Nephron progenitor cell (in vitro differentiated cells): ENCODE data around the gene GPR132.

Experiments
- DNase-seq: peaks from one replicate; pipeline ENCODE4 v3.0.0; 2021
- H3K27ac Mint-ChIP-seq: 2 replicates; pipeline ENCODE4 v1.8.0; 2021; ENCODE audit warnings: mild to moderate bottlenecking, moderate library complexity, mixed read lengths
- H3K27me3 Mint-ChIP-seq: 2 replicates; pipeline ENCODE4 v1.8.0; 2021; ENCODE audit warnings: mild to moderate bottlenecking, low read depth, mixed read lengths; ENCODE audit not compliant: poor library complexity
- H3K36me3 Mint-ChIP-seq: 2 replicates; pipeline ENCODE4 v1.8.0; 2021; ENCODE audit warnings: low read depth, mixed read lengths
- H3K4me1 Mint-ChIP-seq: 2 replicates; pipeline ENCODE4 v1.8.0; 2021; ENCODE audit warnings: mixed read lengths
- H3K4me3 Mint-ChIP-seq: 2 replicates; pipeline ENCODE4 v1.8.0; 2021; ENCODE audit warnings: mild to moderate bottlenecking, moderate library complexity, mixed read lengths
- H3K9me3 Mint-ChIP-seq: 2 replicates; pipeline ENCODE4 v1.8.0; 2021; ENCODE audit warnings: mild to moderate bottlenecking, moderate library complexity, mixed read lengths
- CTCF ChIP-seq: fragments of 200-600 bp; sonication (generic); IDR thresholded peaks from 2 replicates; pipeline ENCODE4 v1.5.0; 2021; ENCODE audit warnings: antibody characterized with exemption

The GPR132 gene

GRCh38 chr14:105093038-105093430, 27.8 kb upstream of the GPR132 start:
- peaks cover 5% of the 10 kb centered on the region for H3K36me3 Mint-ChIP-seq
- H3K4me3 Mint-ChIP-seq: peak overlapping the region; percentile 78
- H3K27ac Mint-ChIP-seq: no peak overlapping the region
- H3K4me1 Mint-ChIP-seq: peaks cover 32% of the 10 kb centered on the region
- TF ChIP-seq CTCF: no peak
- DNase-seq: peak; percentile 72
- peaks cover 4% of the 10 kb centered on the region for H3K9me3 Mint-ChIP-seq
- H3K27me3 Mint-ChIP-seq: peaks cover 17% of the 10 kb centered on the region

GRCh38 chr14:105092171-105093037, 27.2 kb upstream of the GPR132 start:
- peaks cover 17% of the 10 kb centered on the region for H3K27me3 Mint-ChIP-seq
- H3K4me1 Mint-ChIP-seq: peaks cover 32% of the 10 kb centered on the region
- peaks cover 5% of the 10 kb centered on the region for H3K36me3 Mint-ChIP-seq
- H3K27ac Mint-ChIP-seq: peak overlapping the region; percentile 46
- H3K9me3 Mint-ChIP-seq: peaks cover 4% of the 10 kb centered on the region
- peak; percentile 33 for DNase-seq
- TF ChIP-seq CTCF: no peak
- peak overlapping the region; percentile 78 for H3K4me3 Mint-ChIP-seq

GRCh38 chr14:105091517-105092170, 26.4 kb upstream of the GPR132 start:
- H3K4me1 Mint-ChIP-seq: peaks cover 31% of the 10 kb centered on the region
- H3K27me3 Mint-ChIP-seq: peaks cover 15% of the 10 kb centered on the region
- no peak overlapping the region for H3K27ac Mint-ChIP-seq
- H3K9me3 Mint-ChIP-seq: peaks cover 4% of the 10 kb centered on the region
- no peak for TF ChIP-seq CTCF
- peaks cover 5% of the 10 kb centered on the region for H3K36me3 Mint-ChIP-seq
- peak overlapping the region; percentile 78 for H3K4me3 Mint-ChIP-seq
- peak; percentile 21 for DNase-seq

GRCh38 chr14:105091054-105091516, 25.9 kb upstream of the GPR132 start:
- Mint-ChIP-seq H3K27ac (no peak overlapping the region), H3K36me3 (peaks cover 5% of the 10 kb centered on the region), H3K27me3 (peaks cover 16% of the 10 kb centered on the region), H3K4me3 (no peak overlapping the region), H3K4me1 (peaks cover 31% of the 10 kb centered on the region), H3K9me3 (peaks cover 4% of the 10 kb centered on the region)
- DNase-seq: no peak
- no peak for TF ChIP-seq CTCF

- no peak overlapping the region for H3K4me3 Mint-ChIP-seq
- H3K9me3 Mint-ChIP-seq: peaks cover under 1% of the 10 kb centered on the region
- H3K27ac Mint-ChIP-seq: no peak overlapping the region
- peaks cover 31% of the 10 kb centered on the region for H3K4me1 Mint-ChIP-seq
- DNase-seq: peak; percentile 95
- H3K36me3 Mint-ChIP-seq: peaks cover 1% of the 10 kb centered on the region
- peak; percentile 98 for TF ChIP-seq CTCF
- H3K27me3 Mint-ChIP-seq: peaks cover 16% of the 10 kb centered on the region
These were observed 25.3 kb upstream of the GPR132 start for GRCh38 chr14:105090493-105091053.
